ENCODE results near the gene SRF. TPM values are rescaled to one million over a fixed set of nuclear protein-coding genes. Genes with fewer than 3 reads are reported as not detected.

SRF gene
- total RNA-seq, 2 experiments from 2014 or later, result 22.8 to 24.2 TPM

GRCh38 chr6:43219119-43219518 lies 48.0 kb downstream of the SRF start:
- Histone ChIP-seq H3K4me1 (ENCODE audit: insufficient read depth, low read length, poor library complexity, severe bottlenecking) (peaks cover 23% of the 10 kb centered on the region), H4K20me1 (ENCODE audit: insufficient read depth, low read length) (no peaks in the 10 kb centered on the region), H3K4me3 (ENCODE audit: low read depth, low read length, poor library complexity, severe bottlenecking) (no peak overlapping the region), H3K79me2 (ENCODE audit: insufficient read depth, low read depth, low read length) (no peaks in the 10 kb centered on the region), H3K9me3 (ENCODE audit: low read length) (no peaks in the 10 kb centered on the region), H3K36me3 (ENCODE audit: insufficient read depth, low read length) (peaks cover 20% of the 10 kb centered on the region; the same call in 1 of the 2 replicates), H2AFZ (ENCODE audit: low read length) (no peak overlapping the region), H3K9me2 (ENCODE audit: insufficient read depth, low read length) (no peaks in the 10 kb centered on the region), H3K27ac (ENCODE audit: low read depth, low read length, poor library complexity, severe bottlenecking) (no peak overlapping the region), H3K4me2 (ENCODE audit: low read length) (no peak overlapping the region)
- intact Hi-C loops (cut with micrococcal nuclease; ENCODE audit: unreplicated experiment), result no loop called here
- no peak for DNase-seq (ENCODE audit: low spot score)
- no TSS peak for BruUV-seq (replicated peaks)
- ChIA-PET POLR2A (interaction anchor here (0.5 kb wide), 1 partner anchor 28 kb away, joined by 3 read pairs; no protein-coding TSS in a partner anchor), CTCF (ENCODE audit: unreplicated experiment) (no interaction called here)
- TF ChIP-seq CTCF (conservative IDR thresholded peaks at IDR 0.05; ENCODE audit: low read length) (no peak), EZH2phosphoT487 (IDR thresholded peaks at IDR 0.05; ENCODE audit: borderline replicate concordance, low read depth, low read length) (no peak)

DNA sequence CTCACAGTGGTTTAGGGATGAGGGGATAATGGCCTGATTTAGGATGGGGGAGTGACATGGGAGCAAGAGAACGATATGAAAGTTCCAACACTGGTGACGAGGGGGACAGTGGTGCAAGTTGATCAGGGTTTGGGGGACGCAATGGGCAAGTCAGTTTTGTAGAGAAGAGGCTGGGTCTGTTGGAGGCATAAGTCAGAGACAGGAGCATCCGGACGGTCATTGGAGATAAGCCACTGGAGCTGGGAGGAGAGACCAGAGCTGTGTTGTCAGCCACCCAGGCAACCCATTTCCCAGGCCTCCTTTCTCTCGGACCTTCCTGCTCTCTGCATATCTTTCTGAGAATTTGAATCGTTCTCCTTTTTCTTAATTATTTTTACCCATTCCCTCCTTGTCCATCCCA lies 48.7 kb downstream of the SRF start:
- Histone ChIP-seq H4K20me1 (ENCODE audit: insufficient read depth, low read length) (no peaks in the 10 kb centered on the region), H3K9me3 (ENCODE audit: low read length) (no peaks in the 10 kb centered on the region), H3K9me2 (ENCODE audit: insufficient read depth, low read length) (no peaks in the 10 kb centered on the region), H3K27ac (ENCODE audit: low read depth, low read length, poor library complexity, severe bottlenecking) (no peak overlapping the region), H3K36me3 (ENCODE audit: insufficient read depth, low read length) (peaks cover 20% of the 10 kb centered on the region; the same call in 1 of the 2 replicates), H3K4me2 (ENCODE audit: low read length) (no peak overlapping the region), H3K79me2 (ENCODE audit: insufficient read depth, low read depth, low read length) (no peaks in the 10 kb centered on the region), H2AFZ (ENCODE audit: low read length) (no peak overlapping the region), H3K4me1 (ENCODE audit: insufficient read depth, low read length, poor library complexity, severe bottlenecking) (peaks cover 30% of the 10 kb centered on the region), H3K4me3 (ENCODE audit: low read depth, low read length, poor library complexity, severe bottlenecking) (no peak overlapping the region)
- intact Hi-C loops (cut with micrococcal nuclease; ENCODE audit: unreplicated experiment), result no loop called here
- BruUV-seq (replicated peaks), result no TSS peak
- POLR2A ChIA-PET, result no interaction called here
- TF ChIP-seq EZH2phosphoT487 (IDR thresholded peaks at IDR 0.05; ENCODE audit: borderline replicate concordance, low read depth, low read length) (no peak), CTCF (conservative IDR thresholded peaks at IDR 0.05; ENCODE audit: low read length) (no peak)
- no peak for DNase-seq (ENCODE audit: low spot score)
- CTCF ChIA-PET (ENCODE audit: unreplicated experiment), result interaction anchor here (0.5 kb wide), 1 partner anchor 9 kb away, joined by 3 read pairs; the partner anchor contains the start of gene DNPH1

- intact Hi-C loops (cut with micrococcal nuclease; ENCODE audit: unreplicated experiment), result no loop called here
- no peaks in the 10 kb centered on the region for H3K9me3 ChIP-seq (ENCODE audit: low read length)
- H3K36me3 ChIP-seq (ENCODE audit: insufficient read depth, low read length), result peaks cover 24% of the 10 kb centered on the region
- no peaks in the 10 kb centered on the region for H3K79me2 ChIP-seq (ENCODE audit: insufficient read depth, low read depth, low read length)
- no peak overlapping the region for H3K4me2 ChIP-seq (ENCODE audit: low read length)
- no peak overlapping the region for H3K27ac ChIP-seq (ENCODE audit: low read depth, low read length, poor library complexity, severe bottlenecking)
- POLR2A ChIA-PET, result no interaction called here
- CTCF ChIA-PET (ENCODE audit: unreplicated experiment), result no interaction called here
- H3K4me1 ChIP-seq (ENCODE audit: insufficient read depth, low read length, poor library complexity, severe bottlenecking), result peaks cover 37% of the 10 kb centered on the region
- no peak overlapping the region for H2AFZ ChIP-seq (ENCODE audit: low read length)
- no TSS peak for BruUV-seq (replicated peaks)
- no peak overlapping the region for H3K4me3 ChIP-seq (ENCODE audit: low read depth, low read length, poor library complexity, severe bottlenecking)
- H3K9me2 ChIP-seq (ENCODE audit: insufficient read depth, low read length), result no peaks in the 10 kb centered on the region
- DNase-seq (ENCODE audit: low spot score), result no peak
- TF ChIP-seq EZH2phosphoT487 (IDR thresholded peaks at IDR 0.05; ENCODE audit: borderline replicate concordance, low read depth, low read length) (no peak), CTCF (conservative IDR thresholded peaks at IDR 0.05; ENCODE audit: low read length) (no peak)
- no peaks in the 10 kb centered on the region for H4K20me1 ChIP-seq (ENCODE audit: insufficient read depth, low read length)
Measured at GRCh38 chr6:43220439-43220951, 49.4 kb downstream of the SRF start.

All from OCI-LY7 (cell line).